GM12892 (cell line): ENCODE data around the gene NT5E.

Experiments used
- DNase-seq: peaks from one replicate; pipeline ENCODE4 v3.0.0; 2011; ENCODE audit not compliant: insufficient read length
- FAIRE-seq: peaks from 2 replicates; lab custom pipeline; 2011; peaks lifted over from hg19 to GRCh38; lab: Jason Lieb, UNC
- POLR2A ChIP-seq: IDR thresholded peaks from 2 replicates; pipeline ENCODE4 v1.6.1; 2011; ENCODE audit warnings: low read depth, low read length, control low read depth
- POLR2AphosphoS5 ChIP-seq: IDR thresholded peaks from 2 replicates; pipeline ENCODE4 v1.6.1; 2011; ENCODE audit warnings: low read depth, low read length, control low read depth
- TAF1 ChIP-seq: IDR thresholded peaks from 2 replicates; pipeline ENCODE4 v1.6.1; 2011; ENCODE audit warnings: low read depth, mild to moderate bottlenecking, control low read depth, low read length, borderline replicate concordance

Gene NT5E

GRCh38 chr6:85456782-85457181 is 6.9 kb downstream of the NT5E start:
- no peak for TF ChIP-seq TAF1
- no peak for TF ChIP-seq POLR2A
- TF ChIP-seq POLR2AphosphoS5, result no peak
- no peak for DNase-seq
- no peak for FAIRE-seq

GRCh38 chr6:85458184-85458583 is 8.3 kb downstream of the NT5E start:
- no peak for FAIRE-seq
- TF ChIP-seq TAF1 (no peak), POLR2A (no peak), POLR2AphosphoS5 (no peak)
- no peak for DNase-seq

- FAIRE-seq (no peak), DNase-seq (no peak)
- TF ChIP-seq TAF1, result no peak
- TF ChIP-seq POLR2AphosphoS5, result no peak
- TF ChIP-seq POLR2A, result no peak
These were observed 8.9 kb downstream of the NT5E start for GRCh38 chr6:85458782-85459181.

GRCh38 chr6:85459224-85459901 is 9.5 kb downstream of the NT5E start:
- FAIRE-seq (no peak), DNase-seq (no peak)
- TF ChIP-seq TAF1, result no peak

GRCh38 chr6:85460154-85460920 is 10.5 kb downstream of the NT5E start:
- no peak for FAIRE-seq
- no peak for DNase-seq
- TF ChIP-seq POLR2A (no peak), POLR2AphosphoS5 (no peak), TAF1 (no peak)

- peak; percentile 81 for FAIRE-seq
These were observed 11.3 kb downstream of the NT5E start for GRCh38 chr6:85460921-85461797.

GRCh38 chr6:85461798-85462170 is 11.9 kb downstream of the NT5E start:
- TF ChIP-seq POLR2A, result no peak
- no peak for TF ChIP-seq TAF1
- no peak for TF ChIP-seq POLR2AphosphoS5
- FAIRE-seq (no peak), DNase-seq (no peak)

More at GRCh38 chr6:85460921-85461797, 11.3 kb downstream of the NT5E start:
- peak; percentile 51 for TF ChIP-seq POLR2A
- TF ChIP-seq TAF1, result no peak
- no peak for TF ChIP-seq POLR2AphosphoS5
- no peak for DNase-seq

- TF ChIP-seq POLR2AphosphoS5 (no peak), TAF1 (no peak), POLR2A (no peak)
- FAIRE-seq (no peak), DNase-seq (no peak)
These were observed 12.8 kb downstream of the NT5E start for GRCh38 chr6:85462673-85463072.

- no peak for FAIRE-seq
- no peak for DNase-seq
- TF ChIP-seq POLR2AphosphoS5, result no peak
- TF ChIP-seq TAF1, result no peak
- TF ChIP-seq POLR2A, result no peak
These were observed 13.9 kb downstream of the NT5E start for GRCh38 chr6:85463621-85464259.

GRCh38 chr6:85464260-85464644 is 14.4 kb downstream of the NT5E start:
- DNase-seq, result no peak
- no peak for FAIRE-seq
- TF ChIP-seq POLR2AphosphoS5, result no peak
- no peak for TF ChIP-seq POLR2A
- no peak for TF ChIP-seq TAF1

GRCh38 chr6:85464722-85465150 is 14.9 kb downstream of the NT5E start:
- FAIRE-seq (no peak), DNase-seq (no peak)
- TF ChIP-seq POLR2A, result no peak
- TF ChIP-seq TAF1, result no peak
- no peak for TF ChIP-seq POLR2AphosphoS5

GRCh38 chr6:85465762-85466161 is 15.9 kb downstream of the NT5E start:
- TF ChIP-seq POLR2AphosphoS5, result no peak
- no peak for TF ChIP-seq TAF1
- no peak for TF ChIP-seq POLR2A
- DNase-seq, result no peak
- no peak for FAIRE-seq
